ENCODE measurements around the gene GMDS. TPM values are rescaled to one million over a fixed set of nuclear protein-coding genes. Genes with fewer than 3 reads are reported as not detected.

Gene GMDS
- total and polyA plus RNA-seq, 2 donors (not counting 1 experiment from before 2014, with no cell fraction given), result 12.7 to 34.5 TPM

GRCh38 chr6:1598433-1598832 is 647.0 kb downstream of the GMDS start:
- peaks cover 3% of the 10 kb centered on the region for H3K4me1 ChIP-seq (ENCODE audit: control insufficient read depth, extremely low read depth, insufficient read depth, low read length)
- no peaks in the 10 kb centered on the region for H3K36me3 ChIP-seq (ENCODE audit: control insufficient read depth, insufficient read depth, low read length)
- TF ChIP-seq, protein P1, sequence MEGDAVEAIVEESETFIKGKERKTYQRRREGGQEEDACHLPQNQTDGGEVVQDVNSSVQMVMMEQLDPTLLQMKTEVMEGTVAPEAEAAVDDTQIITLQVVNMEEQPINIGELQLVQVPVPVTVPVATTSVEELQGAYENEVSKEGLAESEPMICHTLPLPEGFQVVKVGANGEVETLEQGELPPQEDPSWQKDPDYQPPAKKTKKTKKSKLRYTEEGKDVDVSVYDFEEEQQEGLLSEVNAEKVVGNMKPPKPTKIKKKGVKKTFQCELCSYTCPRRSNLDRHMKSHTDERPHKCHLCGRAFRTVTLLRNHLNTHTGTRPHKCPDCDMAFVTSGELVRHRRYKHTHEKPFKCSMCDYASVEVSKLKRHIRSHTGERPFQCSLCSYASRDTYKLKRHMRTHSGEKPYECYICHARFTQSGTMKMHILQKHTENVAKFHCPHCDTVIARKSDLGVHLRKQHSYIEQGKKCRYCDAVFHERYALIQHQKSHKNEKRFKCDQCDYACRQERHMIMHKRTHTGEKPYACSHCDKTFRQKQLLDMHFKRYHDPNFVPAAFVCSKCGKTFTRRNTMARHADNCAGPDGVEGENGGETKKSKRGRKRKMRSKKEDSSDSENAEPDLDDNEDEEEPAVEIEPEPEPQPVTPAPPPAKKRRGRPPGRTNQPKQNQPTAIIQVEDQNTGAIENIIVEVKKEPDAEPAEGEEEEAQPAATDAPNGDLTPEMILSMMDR (conservative IDR thresholded peaks at IDR 0.05 in 1 of 2, IDR thresholded peaks at IDR 0.05 in 1 of 2; ENCODE audit: low read depth in 1 of 2, low read length in 2 of 2), result no peak
- TF ChIP-seq EZH2 (IDR thresholded peaks at IDR 0.05; ENCODE audit: low read length, missing control alignments), result no peak
- H3K4me3 ChIP-seq (replicated peaks in 1 of 4; ENCODE audit: control extremely low read depth in 1 of 4, insufficient read depth in 1 of 4, low read depth in 3 of 4, low read length in 4 of 4), result no peak overlapping the region
- no peak overlapping the region for H3K4me2 ChIP-seq (ENCODE audit: extremely low read depth, insufficient read depth, low read length)
- no peak overlapping the region for H3K9ac ChIP-seq (ENCODE audit: insufficient read depth, low read length)
- H3K9me3 ChIP-seq (ENCODE audit: control insufficient read depth, insufficient read depth, low read depth, low read length), result no peaks in the 10 kb centered on the region
- peaks cover 18% of the 10 kb centered on the region for H3K27me3 ChIP-seq (ENCODE audit: control insufficient read depth, insufficient read depth, low read length)
- no peak for DNase-seq (ENCODE audit: low read depth in 2 of 2)
- H4K20me1 ChIP-seq (ENCODE audit: control insufficient read depth, extremely low read depth, insufficient read depth, low read length), result no peaks in the 10 kb centered on the region
- no peak overlapping the region for H2AFZ ChIP-seq (ENCODE audit: low read length)
- H3K27ac ChIP-seq (ENCODE audit: insufficient read depth, low read length), result no peak overlapping the region
- H3K79me2 ChIP-seq (ENCODE audit: control insufficient read depth, insufficient read depth, low read length), result no peaks in the 10 kb centered on the region

DNA sequence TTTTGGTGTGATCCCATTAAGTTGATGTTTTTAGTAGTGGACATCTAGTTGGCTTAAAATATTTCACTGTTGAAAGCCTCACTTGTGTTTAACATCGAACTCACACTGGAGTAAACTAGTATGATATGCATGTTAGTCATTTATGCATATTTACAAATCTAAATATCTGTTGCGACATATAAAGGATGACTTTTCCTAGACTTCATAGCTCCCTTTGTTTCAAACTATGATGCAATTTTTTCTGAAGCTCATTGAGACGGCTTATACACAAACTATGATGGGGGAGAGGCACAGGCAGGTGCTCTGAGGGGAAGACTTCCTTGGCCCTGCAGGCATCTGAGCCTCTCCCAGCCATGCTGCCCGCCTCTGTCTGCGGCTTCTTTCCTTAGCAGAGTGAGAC is 647.5 kb downstream of the GMDS start:
- DNase-seq (ENCODE audit: low read depth in 2 of 2), result peak in 1 of 2 donors; percentile 84
- peaks cover 19% of the 10 kb centered on the region for H3K27me3 ChIP-seq (ENCODE audit: control insufficient read depth, insufficient read depth, low read length)
- H3K9ac ChIP-seq (ENCODE audit: insufficient read depth, low read length), result no peak overlapping the region
- H3K9me3 ChIP-seq (ENCODE audit: control insufficient read depth, insufficient read depth, low read depth, low read length), result no peaks in the 10 kb centered on the region
- no peak overlapping the region for H2AFZ ChIP-seq (ENCODE audit: low read length)
- no peaks in the 10 kb centered on the region for H3K79me2 ChIP-seq (ENCODE audit: control insufficient read depth, insufficient read depth, low read length)
- TF ChIP-seq, protein P1 (conservative IDR thresholded peaks at IDR 0.05 in 1 of 2, IDR thresholded peaks at IDR 0.05 in 1 of 2; ENCODE audit: low read depth in 1 of 2, low read length in 2 of 2), result no peak
- TF ChIP-seq EZH2 (IDR thresholded peaks at IDR 0.05; ENCODE audit: low read length, missing control alignments), result no peak
- no peak overlapping the region for H3K4me2 ChIP-seq (ENCODE audit: extremely low read depth, insufficient read depth, low read length)
- no peak overlapping the region for H3K4me3 ChIP-seq (replicated peaks in 1 of 4; ENCODE audit: control extremely low read depth in 1 of 4, insufficient read depth in 1 of 4, low read depth in 3 of 4, low read length in 4 of 4)
- H3K4me1 ChIP-seq (ENCODE audit: control insufficient read depth, extremely low read depth, insufficient read depth, low read length), result peaks cover 3% of the 10 kb centered on the region
- H4K20me1 ChIP-seq (ENCODE audit: control insufficient read depth, extremely low read depth, insufficient read depth, low read length), result no peaks in the 10 kb centered on the region
- no peaks in the 10 kb centered on the region for H3K36me3 ChIP-seq (ENCODE audit: control insufficient read depth, insufficient read depth, low read length)
- H3K27ac ChIP-seq (ENCODE audit: insufficient read depth, low read length), result no peak overlapping the region

DNA sequence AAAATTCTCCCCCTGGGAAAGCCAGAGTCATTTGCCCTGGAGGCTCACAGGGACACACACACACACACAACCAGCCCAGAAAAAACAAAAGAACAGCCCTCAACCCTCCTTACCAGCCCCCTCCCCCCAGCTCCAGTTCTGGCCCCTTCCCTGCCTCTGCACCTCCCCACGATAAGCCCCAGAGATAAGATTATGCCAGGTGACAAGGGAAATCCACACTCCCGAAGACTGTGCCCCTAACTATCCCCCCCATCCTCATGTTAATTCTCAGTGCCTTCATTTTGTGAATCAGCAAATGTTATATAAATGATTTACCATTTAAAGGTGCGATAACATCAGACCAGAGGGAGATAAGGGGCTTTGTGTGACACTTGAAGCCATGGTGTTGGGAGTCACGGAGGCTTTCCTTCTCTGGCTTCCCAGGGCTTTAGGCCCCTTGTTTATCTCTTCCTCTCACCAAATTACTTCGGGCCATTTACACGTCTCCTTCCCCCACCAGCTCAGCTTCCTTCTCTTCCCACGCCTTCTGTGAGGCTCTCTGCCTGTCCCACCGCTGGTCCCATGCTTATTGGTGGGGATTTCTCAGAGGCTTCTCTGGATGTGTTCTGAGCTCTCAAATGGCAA is 648.2 kb downstream of the GMDS start:
- H3K9me3 ChIP-seq (ENCODE audit: control insufficient read depth, insufficient read depth, low read depth, low read length), result no peaks in the 10 kb centered on the region
- H3K27ac ChIP-seq (ENCODE audit: insufficient read depth, low read length), result no peak overlapping the region
- TF ChIP-seq, protein P1 (conservative IDR thresholded peaks at IDR 0.05 in 1 of 2, IDR thresholded peaks at IDR 0.05 in 1 of 2; ENCODE audit: low read depth in 1 of 2, low read length in 2 of 2), result no peak
- TF ChIP-seq EZH2 (IDR thresholded peaks at IDR 0.05; ENCODE audit: low read length, missing control alignments), result no peak
- H3K4me3 ChIP-seq (replicated peaks in 1 of 4; ENCODE audit: control extremely low read depth in 1 of 4, insufficient read depth in 1 of 4, low read depth in 3 of 4, low read length in 4 of 4), result no peak overlapping the region
- H3K9ac ChIP-seq (ENCODE audit: insufficient read depth, low read length), result no peak overlapping the region
- H3K4me2 ChIP-seq (ENCODE audit: extremely low read depth, insufficient read depth, low read length), result no peak overlapping the region
- H4K20me1 ChIP-seq (ENCODE audit: control insufficient read depth, extremely low read depth, insufficient read depth, low read length), result no peaks in the 10 kb centered on the region
- H2AFZ ChIP-seq (ENCODE audit: low read length), result no peak overlapping the region
- no peaks in the 10 kb centered on the region for H3K36me3 ChIP-seq (ENCODE audit: control insufficient read depth, insufficient read depth, low read length)
- DNase-seq (ENCODE audit: low read depth in 2 of 2), result no peak
- peaks cover 3% of the 10 kb centered on the region for H3K4me1 ChIP-seq (ENCODE audit: control insufficient read depth, extremely low read depth, insufficient read depth, low read length)
- H3K27me3 ChIP-seq (ENCODE audit: control insufficient read depth, insufficient read depth, low read length), result peaks cover 19% of the 10 kb centered on the region
- H3K79me2 ChIP-seq (ENCODE audit: control insufficient read depth, insufficient read depth, low read length), result no peaks in the 10 kb centered on the region

Measured in fibroblast of lung (primary cell).